SK-N-MC (cell line): ENCODE results near the gene ARG2.

Source experiments
- EZH2 ChIP-seq: fragments of 200-600 bp; sonication (generic); IDR thresholded peaks from one replicate; pipeline ENCODE4 v1.6.1; 2017; ENCODE audit warnings: antibody characterized with exemption
- FOXP2 ChIP-seq: optimal IDR thresholded peaks from 2 replicates; pipeline ENCODE3; 2011; ENCODE audit warnings: mild to moderate bottlenecking, moderate library complexity; ENCODE audit not compliant: insufficient read depth; ENCODE audit errors: extremely low read length, control extremely low read depth
- POLR2AphosphoS5 ChIP-seq: IDR thresholded peaks from 2 replicates; pipeline ENCODE4 v1.6.1; 2012; ENCODE audit warnings: mild to moderate bottlenecking, low read depth, low read length, borderline replicate concordance

GRCh38 chr14:67680941-67681340 is 61.2 kb downstream of the ARG2 start:
- no peak for TF ChIP-seq POLR2AphosphoS5
- TF ChIP-seq EZH2: no peak
- no peak for TF ChIP-seq FOXP2
